Ishikawa (cell line): ENCODE data around the gene ZNF74.

Experiments used
- EGR1 ChIP-seq: IDR thresholded peaks from 2 replicates; pipeline ENCODE4 v1.6.1; 2012
- TAF1 ChIP-seq: IDR thresholded peaks from 2 replicates; pipeline ENCODE4 v1.6.1; 2012; ENCODE audit warnings: low read depth, mild to moderate bottlenecking

- TF ChIP-seq EGR1 = no peak
- TF ChIP-seq TAF1 = no peak
These were observed 12.2 kb downstream of the ZNF74 start for GRCh38 chr22:20405931-20406685.
